AG09319 (cell line): ENCODE data around the gene SYTL1.

Source experiments
- DNase-seq: peaks from one replicate; pipeline ENCODE4 v3.0.0-alpha.2; 2010; ENCODE audit warnings: low read depth; ENCODE audit errors: extremely low read depth
- TF ChIP-seq, protein P1 (sequence below): IDR thresholded peaks from 2 replicates; pipeline ENCODE4 v1.5.1; 2011; ENCODE audit warnings: low read depth, mild to moderate bottlenecking, inconsistent platforms, low read length, moderate library complexity

SYTL1 gene

GRCh38 chr1:27306892-27307761 lies 34.7 kb upstream of the SYTL1 start:
- TF ChIP-seq, protein P1, sequence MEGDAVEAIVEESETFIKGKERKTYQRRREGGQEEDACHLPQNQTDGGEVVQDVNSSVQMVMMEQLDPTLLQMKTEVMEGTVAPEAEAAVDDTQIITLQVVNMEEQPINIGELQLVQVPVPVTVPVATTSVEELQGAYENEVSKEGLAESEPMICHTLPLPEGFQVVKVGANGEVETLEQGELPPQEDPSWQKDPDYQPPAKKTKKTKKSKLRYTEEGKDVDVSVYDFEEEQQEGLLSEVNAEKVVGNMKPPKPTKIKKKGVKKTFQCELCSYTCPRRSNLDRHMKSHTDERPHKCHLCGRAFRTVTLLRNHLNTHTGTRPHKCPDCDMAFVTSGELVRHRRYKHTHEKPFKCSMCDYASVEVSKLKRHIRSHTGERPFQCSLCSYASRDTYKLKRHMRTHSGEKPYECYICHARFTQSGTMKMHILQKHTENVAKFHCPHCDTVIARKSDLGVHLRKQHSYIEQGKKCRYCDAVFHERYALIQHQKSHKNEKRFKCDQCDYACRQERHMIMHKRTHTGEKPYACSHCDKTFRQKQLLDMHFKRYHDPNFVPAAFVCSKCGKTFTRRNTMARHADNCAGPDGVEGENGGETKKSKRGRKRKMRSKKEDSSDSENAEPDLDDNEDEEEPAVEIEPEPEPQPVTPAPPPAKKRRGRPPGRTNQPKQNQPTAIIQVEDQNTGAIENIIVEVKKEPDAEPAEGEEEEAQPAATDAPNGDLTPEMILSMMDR: no peak
- no peak for DNase-seq

DNA sequence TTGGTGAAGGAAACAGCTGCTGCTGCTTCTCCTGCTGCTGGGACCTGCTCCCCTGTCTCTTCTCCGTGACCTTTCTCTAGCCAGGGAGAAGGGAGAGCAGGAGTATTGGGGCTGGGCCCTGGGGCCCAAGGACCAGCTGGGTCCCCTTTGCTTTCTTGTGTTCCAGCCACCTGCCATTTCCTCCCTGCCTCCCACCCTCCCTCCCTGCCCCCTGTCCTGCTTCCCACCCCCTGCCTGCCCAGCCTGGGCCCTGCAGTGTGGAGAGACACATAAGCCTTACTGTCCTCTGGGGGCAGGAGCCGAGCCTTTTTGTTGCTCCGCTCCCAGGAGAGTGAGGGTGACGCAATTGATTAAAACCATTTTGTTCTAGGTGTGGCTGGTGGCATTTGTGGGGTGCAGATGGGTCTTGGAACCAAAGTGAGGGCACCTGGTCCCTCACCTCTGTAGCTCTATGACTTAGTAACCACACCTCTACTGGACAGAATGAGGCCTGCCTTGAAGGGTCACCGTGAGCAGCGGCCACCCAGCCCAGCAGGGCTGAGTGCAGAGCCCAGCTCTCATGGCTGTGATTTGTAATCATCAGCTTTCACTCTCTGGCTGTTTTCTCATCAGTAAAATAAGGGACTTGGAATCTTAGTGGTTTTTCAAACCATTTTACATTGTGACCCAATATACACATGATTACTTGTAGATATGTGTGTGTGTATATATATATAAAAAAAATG lies 33.8 kb upstream of the SYTL1 start:
- DNase-seq: no peak
- TF ChIP-seq, protein P1: no peak

DNA sequence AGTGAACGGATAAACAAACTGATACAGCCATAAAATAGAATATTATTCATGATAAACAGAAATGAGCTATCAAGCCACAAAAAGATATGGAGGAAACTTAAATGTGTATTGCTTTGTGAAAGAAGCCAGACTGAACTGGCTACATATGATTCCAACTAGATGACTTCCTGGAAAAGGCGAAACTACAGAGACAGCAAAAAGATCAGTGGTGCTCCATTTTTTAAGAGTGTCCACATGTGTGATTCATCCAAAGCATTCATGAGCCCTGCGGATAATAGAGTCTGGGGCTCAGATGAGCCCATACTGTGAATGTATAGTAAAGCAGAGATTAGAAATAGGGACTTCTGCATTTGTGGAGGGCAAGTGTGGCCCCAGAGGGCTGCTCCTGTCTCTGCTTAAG lies 27.7 kb upstream of the SYTL1 start:
- TF ChIP-seq, protein P1: no peak
- no peak for DNase-seq

DNA sequence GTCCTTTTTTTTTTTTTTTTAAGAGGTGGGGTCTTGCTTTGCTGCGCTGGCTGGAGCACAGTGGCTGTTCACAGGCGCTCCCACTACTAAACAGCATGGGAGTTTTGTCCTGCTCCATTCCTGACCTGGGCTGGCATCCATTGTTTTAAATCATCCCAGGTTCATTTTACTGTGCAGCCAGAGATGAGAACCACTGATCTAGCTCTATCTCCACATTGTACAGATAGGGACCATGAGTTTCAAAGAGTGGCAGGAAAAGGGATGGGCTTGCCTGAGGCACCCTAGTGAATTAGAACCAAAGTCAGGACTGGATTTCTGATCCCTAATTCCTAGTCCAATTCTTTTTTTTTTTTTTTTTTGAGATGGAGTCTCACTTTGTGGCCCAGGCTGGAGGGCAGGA lies 27.1 kb upstream of the SYTL1 start:
- TF ChIP-seq, protein P1: no peak
- no peak for DNase-seq

DNA sequence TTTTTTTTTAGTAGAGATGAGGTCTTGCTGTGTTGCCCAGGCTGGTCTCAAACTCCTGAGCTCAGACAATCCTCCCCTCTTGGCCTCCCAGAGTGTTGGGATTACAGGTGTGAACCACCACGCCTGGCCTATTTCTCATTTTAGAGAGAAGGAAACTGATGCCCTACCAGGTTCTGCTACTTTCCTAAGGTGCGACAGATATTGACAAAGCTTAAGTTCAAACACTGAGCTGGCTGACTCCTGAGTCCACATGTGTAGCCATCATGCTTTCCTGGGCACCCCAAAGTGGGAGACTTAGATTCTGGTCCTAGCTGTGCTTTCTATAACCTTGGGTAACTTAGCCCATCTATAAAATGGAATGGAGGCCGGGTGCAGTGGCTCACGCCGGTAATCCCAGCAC lies 25.0 kb upstream of the SYTL1 start:
- no peak for DNase-seq
- TF ChIP-seq, protein P1: no peak

GRCh38 chr1:27318136-27318535 lies 23.7 kb upstream of the SYTL1 start:
- TF ChIP-seq, protein P1: no peak
- no peak for DNase-seq

- peak; percentile 27 for DNase-seq
- TF ChIP-seq, protein P1: no peak
These were observed 23.2 kb upstream of the SYTL1 start for GRCh38 chr1:27318596-27318995.
